Neural cell (in vitro differentiated cells): ENCODE results near the gene DIS3L2. TPM values are rescaled to one million over a fixed set of nuclear protein-coding genes. Genes with fewer than 3 reads are reported as not detected.

Experiments used
- H2AFZ ChIP-seq: fragments of 200-600, 300-800 bp; sonication (generic), shearing (Covaris generic); 2 replicates; pipeline ENCODE4 v1.6.0; 2014; ENCODE audit warnings: low read depth, mild to moderate bottlenecking, antibody characterized with exemption, low read length, moderate library complexity
- H3F3A ChIP-seq: fragments of 200-600 bp; shearing (Covaris generic); 2 replicates; pipeline ENCODE4 v1.6.1; 2016; ENCODE audit warnings: mild to moderate bottlenecking, moderate library complexity, mixed read lengths, antibody characterized with exemption, low read length; ENCODE audit not compliant: insufficient read depth, poor library complexity, severe bottlenecking
- H3K27ac ChIP-seq: fragments of 200-600, 300-800 bp; sonication (generic), shearing (Covaris generic); 2 replicates; pipeline ENCODE4 v1.5.1; 2014; ENCODE audit warnings: mild to moderate bottlenecking, low read length, moderate library complexity
- H3K27me3 ChIP-seq: fragments of 300-800, 200-600 bp; sonication (generic), shearing (Covaris generic); 2 replicates; pipeline ENCODE4 v1.6.0; 2014; ENCODE audit warnings: mild to moderate bottlenecking, low read depth, low read length, moderate library complexity; ENCODE audit not compliant: insufficient read depth
- H3K36me3 ChIP-seq: fragments of 300-800, 200-600 bp; sonication (generic), shearing (Covaris generic); 2 replicates; pipeline ENCODE4 v1.5.1; 2014; ENCODE audit warnings: mild to moderate bottlenecking, antibody characterized with exemption, low read length, moderate library complexity; ENCODE audit not compliant: insufficient read depth
- H3K4me2 ChIP-seq: fragments of 300-800, 200-600 bp; sonication (generic), shearing (Covaris generic); 2 replicates; pipeline ENCODE4 v1.6.0; 2014; ENCODE audit warnings: mild to moderate bottlenecking, low read length
- H3K4me3 ChIP-seq: fragments of 300-800, 200-600 bp; sonication (generic), shearing (Covaris generic); 2 replicates; pipeline ENCODE4 v1.5.1; 2014; ENCODE audit warnings: mild to moderate bottlenecking, low read length, moderate library complexity
- H3K79me2 ChIP-seq: fragments of 200-600 bp; shearing (Covaris generic); replicated peaks from 2 replicates; pipeline ENCODE4 v1.6.0; 2014; ENCODE audit warnings: mild to moderate bottlenecking, low read length, moderate library complexity; ENCODE audit not compliant: insufficient read depth
- H3K9ac ChIP-seq: fragments of 300-800, 200-600 bp; sonication (generic), shearing (Covaris generic); 2 replicates; pipeline ENCODE4 v1.6.1; 2016; ENCODE audit warnings: mild to moderate bottlenecking, low read length, mixed read lengths
- H3K9me2 ChIP-seq: fragments of 200-600 bp; shearing (Covaris generic); 2 replicates; pipeline ENCODE4 v1.6.1; 2016; ENCODE audit warnings: mild to moderate bottlenecking, low read length, mixed read lengths; ENCODE audit not compliant: insufficient read depth
- H3K9me3 ChIP-seq: fragments of 200-600, 300-800 bp; sonication (generic), shearing (Covaris generic); 2 replicates; pipeline ENCODE4 v1.6.1; 2016; ENCODE audit warnings: mild to moderate bottlenecking, mixed run types, low read length, moderate library complexity, mixed read lengths
- H4K20me1 ChIP-seq: fragments of 200-600 bp; shearing (Covaris generic); 2 replicates; pipeline ENCODE4 v1.6.1; 2016; ENCODE audit warnings: mild to moderate bottlenecking, mixed run types; ENCODE audit not compliant: insufficient read depth
- EP300 ChIP-seq: fragments of 450-650 bp; conservative IDR thresholded peaks from 2 replicates; pipeline ENCODE4 v1.6.1; 2014; ENCODE audit warnings: antibody characterized with exemption, mild to moderate bottlenecking, moderate library complexity; ENCODE audit not compliant: poor library complexity, severe bottlenecking
- EZH2 ChIP-seq: fragments of 200-600, 300-800 bp; shearing (Covaris generic), sonication (generic); IDR thresholded peaks from 2 replicates; pipeline ENCODE4 v1.6.1; 2014; ENCODE audit warnings: antibody characterized with exemption, low read length, borderline replicate concordance, mild to moderate bottlenecking; ENCODE audit not compliant: insufficient read depth, poor library complexity, severe bottlenecking
- MXI1 ChIP-seq: fragments of 450-650 bp; conservative IDR thresholded peaks from 2 replicates; pipeline ENCODE4 v1.6.1; 2014; ENCODE audit warnings: antibody characterized with exemption, mild to moderate bottlenecking; ENCODE audit not compliant: poor library complexity, severe bottlenecking
- POLR2AphosphoS5 ChIP-seq: IDR thresholded peaks from 2 replicates; pipeline ENCODE4 v1.6.1; 2012
- RAD21 ChIP-seq: fragments of 450-650 bp; conservative IDR thresholded peaks from 2 replicates; pipeline ENCODE4 v1.6.1; 2014; ENCODE audit warnings: antibody characterized with exemption, mild to moderate bottlenecking, moderate library complexity
- SMC3 ChIP-seq: fragments of 450-650 bp; conservative IDR thresholded peaks from 2 replicates; pipeline ENCODE4 v1.6.1; 2014; ENCODE audit warnings: antibody characterized with exemption, mild to moderate bottlenecking, moderate library complexity; ENCODE audit not compliant: poor library complexity
- TAF1 ChIP-seq: IDR thresholded peaks from 2 replicates; pipeline ENCODE4 v1.6.1; 2012; ENCODE audit warnings: low read depth
- polyA plus RNA-seq: library from polyadenylated mRNA; depleted of rRNA; stranded (reverse); fragments of >200 nt; gene quantifications from 2 replicates; pipeline ENCODE4 v1.2.3, GENCODE V29; 2014
- TF ChIP-seq, protein P1 (sequence below): IDR thresholded peaks from 2 replicates; pipeline ENCODE4 v1.6.1; 2012; ENCODE audit warnings: borderline replicate concordance
- TF ChIP-seq, protein P2 (sequence below): fragments of 450-650 bp; IDR thresholded peaks from 2 replicates; pipeline ENCODE4 v1.5.1; 2014; ENCODE audit warnings: antibody characterized with exemption, mild to moderate bottlenecking, moderate library complexity; ENCODE audit not compliant: poor library complexity, severe bottlenecking

The DIS3L2 gene
- polyA plus RNA-seq, 1 donor from 2014 or later: 20.0 TPM

DNA sequence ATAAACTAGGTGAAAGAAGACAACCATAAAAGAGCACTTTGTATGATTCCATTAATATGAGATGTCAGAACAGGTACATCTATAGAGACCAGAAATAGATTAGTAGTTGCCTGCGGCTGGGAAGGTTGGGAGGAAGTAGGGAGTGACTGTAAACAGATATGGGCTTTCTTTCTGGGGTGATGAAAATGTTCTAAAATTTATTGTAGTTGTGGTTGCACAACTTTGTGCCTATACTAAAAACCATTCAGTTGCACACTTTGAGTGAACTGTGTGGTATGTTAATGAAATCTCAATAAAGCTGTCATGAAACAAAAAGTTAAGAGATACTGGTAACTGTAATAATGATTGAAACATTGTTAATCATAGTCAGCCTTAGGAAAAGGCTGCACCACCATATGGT lies 264.4 kb downstream of the DIS3L2 start:
- TF ChIP-seq MXI1: no peak
- TF ChIP-seq SMC3: no peak
- no peak for TF ChIP-seq TAF1
- TF ChIP-seq EZH2: no peak
- TF ChIP-seq, protein P1, sequence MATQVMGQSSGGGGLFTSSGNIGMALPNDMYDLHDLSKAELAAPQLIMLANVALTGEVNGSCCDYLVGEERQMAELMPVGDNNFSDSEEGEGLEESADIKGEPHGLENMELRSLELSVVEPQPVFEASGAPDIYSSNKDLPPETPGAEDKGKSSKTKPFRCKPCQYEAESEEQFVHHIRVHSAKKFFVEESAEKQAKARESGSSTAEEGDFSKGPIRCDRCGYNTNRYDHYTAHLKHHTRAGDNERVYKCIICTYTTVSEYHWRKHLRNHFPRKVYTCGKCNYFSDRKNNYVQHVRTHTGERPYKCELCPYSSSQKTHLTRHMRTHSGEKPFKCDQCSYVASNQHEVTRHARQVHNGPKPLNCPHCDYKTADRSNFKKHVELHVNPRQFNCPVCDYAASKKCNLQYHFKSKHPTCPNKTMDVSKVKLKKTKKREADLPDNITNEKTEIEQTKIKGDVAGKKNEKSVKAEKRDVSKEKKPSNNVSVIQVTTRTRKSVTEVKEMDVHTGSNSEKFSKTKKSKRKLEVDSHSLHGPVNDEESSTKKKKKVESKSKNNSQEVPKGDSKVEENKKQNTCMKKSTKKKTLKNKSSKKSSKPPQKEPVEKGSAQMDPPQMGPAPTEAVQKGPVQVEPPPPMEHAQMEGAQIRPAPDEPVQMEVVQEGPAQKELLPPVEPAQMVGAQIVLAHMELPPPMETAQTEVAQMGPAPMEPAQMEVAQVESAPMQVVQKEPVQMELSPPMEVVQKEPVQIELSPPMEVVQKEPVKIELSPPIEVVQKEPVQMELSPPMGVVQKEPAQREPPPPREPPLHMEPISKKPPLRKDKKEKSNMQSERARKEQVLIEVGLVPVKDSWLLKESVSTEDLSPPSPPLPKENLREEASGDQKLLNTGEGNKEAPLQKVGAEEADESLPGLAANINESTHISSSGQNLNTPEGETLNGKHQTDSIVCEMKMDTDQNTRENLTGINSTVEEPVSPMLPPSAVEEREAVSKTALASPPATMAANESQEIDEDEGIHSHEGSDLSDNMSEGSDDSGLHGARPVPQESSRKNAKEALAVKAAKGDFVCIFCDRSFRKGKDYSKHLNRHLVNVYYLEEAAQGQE: no peak
- TF ChIP-seq RAD21: no peak
- TF ChIP-seq EP300: no peak
- TF ChIP-seq, protein P2, sequence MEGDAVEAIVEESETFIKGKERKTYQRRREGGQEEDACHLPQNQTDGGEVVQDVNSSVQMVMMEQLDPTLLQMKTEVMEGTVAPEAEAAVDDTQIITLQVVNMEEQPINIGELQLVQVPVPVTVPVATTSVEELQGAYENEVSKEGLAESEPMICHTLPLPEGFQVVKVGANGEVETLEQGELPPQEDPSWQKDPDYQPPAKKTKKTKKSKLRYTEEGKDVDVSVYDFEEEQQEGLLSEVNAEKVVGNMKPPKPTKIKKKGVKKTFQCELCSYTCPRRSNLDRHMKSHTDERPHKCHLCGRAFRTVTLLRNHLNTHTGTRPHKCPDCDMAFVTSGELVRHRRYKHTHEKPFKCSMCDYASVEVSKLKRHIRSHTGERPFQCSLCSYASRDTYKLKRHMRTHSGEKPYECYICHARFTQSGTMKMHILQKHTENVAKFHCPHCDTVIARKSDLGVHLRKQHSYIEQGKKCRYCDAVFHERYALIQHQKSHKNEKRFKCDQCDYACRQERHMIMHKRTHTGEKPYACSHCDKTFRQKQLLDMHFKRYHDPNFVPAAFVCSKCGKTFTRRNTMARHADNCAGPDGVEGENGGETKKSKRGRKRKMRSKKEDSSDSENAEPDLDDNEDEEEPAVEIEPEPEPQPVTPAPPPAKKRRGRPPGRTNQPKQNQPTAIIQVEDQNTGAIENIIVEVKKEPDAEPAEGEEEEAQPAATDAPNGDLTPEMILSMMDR: no peak
- TF ChIP-seq POLR2AphosphoS5: no peak
- no peak overlapping the region for H3K4me2 ChIP-seq

DNA sequence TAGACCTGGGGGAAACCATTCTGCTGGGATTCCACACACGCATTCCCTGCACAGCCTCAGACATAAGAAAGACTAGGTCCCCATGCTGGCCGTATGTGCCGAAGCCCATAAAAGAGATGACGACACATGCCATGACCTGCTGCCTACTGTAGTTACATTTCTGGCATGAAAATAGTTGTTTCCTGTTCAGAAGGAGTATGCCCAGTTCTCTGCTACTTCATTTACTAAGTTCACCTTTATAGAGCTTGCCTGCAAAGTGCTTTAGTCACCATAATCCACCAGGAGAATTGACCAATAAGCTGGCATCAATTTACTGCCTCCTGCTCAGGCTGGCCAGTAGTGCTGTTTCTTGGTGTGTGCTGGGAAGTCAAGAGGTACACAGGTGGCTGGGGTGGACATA lies 266.8 kb downstream of the DIS3L2 start:
- no peaks in the 10 kb centered on the region for H3K36me3 ChIP-seq
- no peak overlapping the region for H3K4me3 ChIP-seq
- H3K9me3 ChIP-seq: no peaks in the 10 kb centered on the region
- H3K79me2 ChIP-seq: no peaks in the 10 kb centered on the region
- no peak overlapping the region for H3K27ac ChIP-seq
- H3K27me3 ChIP-seq: no peaks in the 10 kb centered on the region
- H3K4me2 ChIP-seq: no peak overlapping the region
- no peaks in the 10 kb centered on the region for H3K9me2 ChIP-seq
- H2AFZ ChIP-seq: no peak overlapping the region
- TF ChIP-seq MXI1 (no peak), RAD21 (no peak), POLR2AphosphoS5 (no peak), EP300 (no peak)
- TF ChIP-seq, protein P2: no peak
- TF ChIP-seq, protein P1: no peak
- H3F3A ChIP-seq: no peaks in the 10 kb centered on the region
- no peaks in the 10 kb centered on the region for H4K20me1 ChIP-seq
- no peak overlapping the region for H3K9ac ChIP-seq

More for the DNA sequence above, 264.4 kb downstream of the DIS3L2 start:
- Histone ChIP-seq H3K27me3 (no peaks in the 10 kb centered on the region), H2AFZ (no peak overlapping the region), H3K9ac (no peak overlapping the region), H3K9me3 (no peaks in the 10 kb centered on the region), H3F3A (no peaks in the 10 kb centered on the region), H3K27ac (no peak overlapping the region), H3K36me3 (no peaks in the 10 kb centered on the region), H3K79me2 (no peaks in the 10 kb centered on the region), H4K20me1 (no peaks in the 10 kb centered on the region), H3K9me2 (no peaks in the 10 kb centered on the region), H3K4me3 (no peak overlapping the region)
